Amygdala (tissue), 56 donors: ENCODE data around the gene RXFP4.

Experiments
- DNase-seq, 56 donors: peaks; one replicate each; lab custom pipeline; 2025; lab: John Stamatoyannopoulos, UW

The RXFP4 gene

DNA sequence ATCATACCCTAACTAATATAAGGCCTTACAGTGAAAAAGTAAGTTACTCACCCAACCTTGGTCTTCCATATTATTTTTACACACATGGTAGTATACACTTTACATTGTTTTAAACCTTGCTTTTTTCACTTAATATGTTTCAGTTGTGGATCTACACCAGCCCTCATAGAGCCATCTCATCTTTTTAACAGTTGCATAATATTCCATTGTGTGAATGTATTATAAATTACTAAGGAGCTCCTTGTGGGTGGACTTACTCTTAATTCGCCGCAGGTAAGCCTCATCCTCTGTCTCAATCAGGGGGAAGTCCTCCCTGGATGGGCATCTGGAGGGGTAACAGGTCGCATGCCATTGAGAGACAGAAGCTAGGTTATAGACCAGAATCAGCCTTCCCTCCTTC is 13.2 kb downstream of the RXFP4 start:
- DNase-seq, result no peak

GRCh38 chr1:155957411-155957915 is 16.0 kb downstream of the RXFP4 start:
- DNase-seq, result no peak

DNA sequence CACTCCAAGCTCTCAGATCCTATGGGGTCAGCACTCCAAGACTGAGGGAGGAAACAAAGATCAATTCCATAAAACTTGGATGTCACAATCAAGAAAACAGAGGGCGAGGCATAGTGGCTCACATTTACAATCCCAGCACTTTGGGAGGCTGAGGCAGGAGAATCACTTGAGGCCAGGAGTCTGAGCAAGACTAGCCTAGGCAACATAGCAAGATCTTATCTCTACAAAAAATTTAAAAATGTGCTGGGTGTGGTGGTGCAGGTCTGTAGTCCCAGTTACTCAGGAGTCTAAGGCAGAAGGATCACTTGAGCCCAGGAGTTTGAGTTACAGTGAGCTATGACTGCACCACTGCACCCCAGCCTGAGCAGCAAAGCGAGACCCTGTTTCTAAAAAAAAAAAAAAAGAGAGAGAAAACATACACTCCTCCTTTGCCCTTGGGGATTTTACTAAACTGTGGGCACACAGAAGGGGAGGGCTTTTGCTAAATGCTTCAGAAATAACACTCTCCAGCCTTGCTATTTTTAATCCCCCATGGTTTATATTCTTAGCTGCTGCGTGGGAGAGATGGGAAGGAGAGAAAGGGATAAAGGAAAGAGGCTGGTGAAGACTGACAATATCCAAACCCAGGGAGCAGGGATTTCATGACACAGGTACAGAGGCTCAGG is 18.8 kb downstream of the RXFP4 start:
- peak in 1 of 56 donors; percentile 30 for DNase-seq

- peak in 14 of 56 donors; percentile 15 to 49 (median 25) for DNase-seq
Measured at GRCh38 chr1:155961937-155962336, 20.5 kb downstream of the RXFP4 start.

DNA sequence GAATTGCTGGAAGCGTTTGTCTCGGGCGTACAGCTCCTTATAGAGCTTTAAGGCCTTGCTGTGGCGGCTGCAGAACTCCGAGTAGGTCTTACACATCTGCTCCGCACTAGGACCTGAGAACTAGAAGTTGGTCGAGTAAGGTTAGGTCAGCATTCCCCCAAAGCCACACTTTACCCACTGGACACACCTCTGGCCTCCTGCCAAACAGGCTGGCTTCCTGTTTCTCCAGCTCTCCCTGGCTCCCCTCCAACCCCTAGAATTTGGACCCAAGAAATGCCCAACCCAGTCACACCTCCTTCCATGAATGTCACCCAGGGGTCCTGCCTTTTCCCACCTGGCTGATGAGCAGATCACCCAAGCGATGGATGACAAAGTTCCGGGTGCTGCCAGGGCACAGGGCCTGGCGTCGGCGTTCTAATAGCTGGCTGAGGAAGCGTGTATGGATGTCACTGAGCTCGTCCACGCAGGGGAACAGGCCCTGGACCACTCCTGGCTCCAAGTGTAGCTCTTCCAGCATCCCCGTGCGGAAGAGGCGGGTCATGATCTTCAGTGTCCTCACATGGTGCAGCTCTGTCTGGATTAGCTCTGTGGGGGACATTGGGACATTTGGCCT is 21.3 kb downstream of the RXFP4 start:
- DNase-seq, result peak in 2 of 56 donors; percentile 9 to 31

GRCh38 chr1:155964193-155964592 is 22.8 kb downstream of the RXFP4 start:
- DNase-seq, result no peak

- DNase-seq, result peak in 2 of 56 donors; percentile 4 to 24
Measured at GRCh38 chr1:155966135-155966534, 24.7 kb downstream of the RXFP4 start.

DNA sequence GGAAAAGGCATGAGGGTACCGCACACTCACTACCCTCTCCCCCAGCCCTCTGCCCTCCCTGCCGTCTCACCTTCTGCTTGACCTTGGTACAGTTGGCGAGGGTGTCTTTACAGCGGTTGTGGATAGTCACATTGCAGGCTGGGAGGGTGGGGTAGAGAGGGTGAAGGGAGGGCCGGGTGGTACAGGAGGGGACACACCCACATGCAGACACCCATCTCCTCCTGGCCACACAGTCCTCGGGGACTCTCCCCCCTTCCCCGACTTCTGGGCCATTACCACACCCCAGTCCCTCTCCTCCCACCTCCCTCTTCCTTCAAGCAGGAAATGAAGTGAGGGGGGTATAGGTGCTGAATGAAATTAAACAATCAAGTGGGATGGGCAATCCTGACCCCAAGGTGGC is 25.3 kb downstream of the RXFP4 start:
- no peak for DNase-seq

DNA sequence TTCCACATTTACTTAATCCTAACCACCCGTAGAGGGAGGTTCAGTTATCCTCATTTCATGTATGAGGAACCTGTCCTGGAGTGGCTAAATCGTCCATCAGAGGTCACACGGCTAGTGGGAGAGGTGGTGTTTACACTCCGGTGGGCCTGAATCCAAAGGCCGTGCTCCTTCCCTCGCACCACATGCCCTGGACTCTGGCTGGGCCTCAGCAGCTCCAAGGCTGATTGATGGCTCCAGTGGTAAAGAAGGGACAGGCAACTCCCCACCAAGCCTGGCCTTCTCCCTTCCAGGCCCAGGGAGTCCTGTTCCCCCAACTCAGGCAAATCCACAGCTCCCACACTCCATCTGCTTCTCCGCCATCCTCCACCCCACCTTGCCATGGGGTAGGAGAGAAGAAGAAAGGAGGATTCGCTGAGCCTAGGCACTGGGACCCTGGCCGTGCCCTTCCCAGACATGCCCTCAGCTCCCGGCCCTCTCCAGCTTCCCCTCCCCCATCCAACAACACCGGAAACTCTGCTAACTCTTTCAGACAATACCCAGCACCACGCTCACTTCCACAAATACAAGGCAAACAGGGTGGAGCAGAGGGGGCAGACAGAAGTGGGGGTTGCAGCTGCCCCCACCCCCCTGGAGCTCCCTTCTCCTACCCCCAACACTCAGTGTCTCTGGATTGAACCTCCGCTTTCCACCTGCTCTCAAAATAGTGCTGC is 26.1 kb downstream of the RXFP4 start:
- peak in 20 of 56 donors; percentile 15 to 71 (median 38) for DNase-seq

DNA sequence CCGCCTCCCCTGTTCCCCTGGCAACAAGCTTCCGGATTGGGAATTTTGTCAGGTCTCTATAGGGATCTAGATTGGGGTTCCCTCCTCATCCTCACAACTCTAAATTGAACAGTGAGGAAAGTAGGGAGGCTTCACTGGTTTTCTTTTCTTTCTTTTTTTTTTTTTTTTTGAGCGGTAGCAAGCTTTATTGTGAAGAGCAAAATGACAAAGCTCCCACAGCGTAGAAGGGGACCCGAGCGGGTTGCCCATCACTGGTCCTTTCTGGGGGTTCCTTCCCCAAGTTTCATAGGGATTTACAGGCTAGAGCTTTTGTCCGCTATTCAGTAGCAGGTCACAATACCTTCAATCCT is 26.6 kb downstream of the RXFP4 start:
- no peak for DNase-seq

- DNase-seq, result peak in 55 of 56 donors; percentile 35 to 95 (median 81)
Measured at GRCh38 chr1:155968670-155969069, 27.2 kb downstream of the RXFP4 start.

- DNase-seq, result peak in 35 of 56 donors; percentile 28 to 72 (median 52)
Measured at GRCh38 chr1:155969377-155969791, 27.9 kb downstream of the RXFP4 start.

- peak in 53 of 56 donors; percentile 20 to 84 (median 67) for DNase-seq
Measured at GRCh38 chr1:155970531-155971167, 29.2 kb downstream of the RXFP4 start.

- DNase-seq, result peak in 43 of 56 donors; percentile 12 to 85 (median 58)
Measured at GRCh38 chr1:155971910-155972809, 30.7 kb downstream of the RXFP4 start.

DNA sequence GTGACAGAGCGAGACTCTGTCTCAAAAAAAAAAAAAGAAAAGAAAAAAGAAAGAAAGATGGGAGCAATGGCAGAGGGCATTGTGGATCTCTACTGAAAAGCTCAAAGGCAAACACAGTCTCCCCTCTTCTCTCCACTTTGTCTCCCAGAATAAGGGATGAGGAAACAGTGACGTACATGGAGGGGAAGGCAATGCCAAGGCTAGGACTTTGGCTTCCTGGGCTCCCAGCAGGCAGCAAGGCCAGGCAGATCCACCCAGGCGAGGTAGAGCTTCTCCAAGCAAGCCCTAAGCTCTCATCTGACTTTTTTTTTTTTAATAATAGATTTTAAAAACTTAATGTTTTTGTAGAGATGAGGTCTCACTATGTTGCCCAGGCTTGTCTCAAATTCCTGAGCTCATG is 32.3 kb downstream of the RXFP4 start:
- DNase-seq, result peak in 2 of 56 donors; percentile 6 to 12

DNA sequence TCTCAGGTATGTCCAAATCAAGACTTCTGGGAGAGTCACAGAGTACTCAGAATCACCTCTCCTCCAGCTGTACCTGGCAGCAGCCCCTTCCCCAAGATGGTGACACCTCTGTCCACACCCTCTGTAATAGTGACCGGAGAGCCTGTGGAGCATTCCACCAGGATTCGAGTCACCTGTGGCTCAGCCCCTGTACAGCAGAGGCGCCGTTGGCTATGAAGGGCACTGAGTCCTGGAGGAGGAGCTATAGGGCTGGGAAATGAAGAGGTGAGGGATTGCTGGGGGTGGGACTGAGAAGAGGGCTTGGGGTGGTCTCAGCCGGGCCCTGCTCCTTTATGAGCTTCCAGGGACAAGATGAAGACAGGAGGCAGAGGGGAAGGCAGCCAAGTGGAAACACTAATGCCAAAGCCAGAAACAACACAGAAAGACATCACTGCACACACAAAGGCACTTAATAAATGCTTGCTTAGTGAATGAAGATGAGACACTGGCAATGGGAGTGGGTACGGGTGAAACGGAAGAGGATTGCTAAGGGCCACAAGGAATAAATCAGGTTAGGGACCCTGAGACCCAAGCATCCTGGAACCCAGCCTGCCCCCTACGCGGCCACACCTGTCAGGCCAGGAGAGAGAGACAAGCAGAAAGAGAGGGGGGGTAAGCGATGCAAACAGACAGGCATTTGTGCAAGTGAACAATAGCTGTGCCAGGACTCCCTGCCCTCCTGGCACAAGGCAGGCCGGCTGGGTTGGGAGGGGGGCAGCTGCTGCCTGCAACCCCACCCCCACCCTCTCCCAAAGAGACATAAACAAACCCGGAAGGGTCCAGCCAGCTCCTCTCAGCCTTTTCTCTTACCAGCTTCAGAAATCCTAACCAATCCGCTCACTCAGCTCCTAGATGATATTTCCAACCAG is 33.0 kb downstream of the RXFP4 start:
- DNase-seq, result peak in 54 of 56 donors; percentile 40 to 93 (median 78)

DNA sequence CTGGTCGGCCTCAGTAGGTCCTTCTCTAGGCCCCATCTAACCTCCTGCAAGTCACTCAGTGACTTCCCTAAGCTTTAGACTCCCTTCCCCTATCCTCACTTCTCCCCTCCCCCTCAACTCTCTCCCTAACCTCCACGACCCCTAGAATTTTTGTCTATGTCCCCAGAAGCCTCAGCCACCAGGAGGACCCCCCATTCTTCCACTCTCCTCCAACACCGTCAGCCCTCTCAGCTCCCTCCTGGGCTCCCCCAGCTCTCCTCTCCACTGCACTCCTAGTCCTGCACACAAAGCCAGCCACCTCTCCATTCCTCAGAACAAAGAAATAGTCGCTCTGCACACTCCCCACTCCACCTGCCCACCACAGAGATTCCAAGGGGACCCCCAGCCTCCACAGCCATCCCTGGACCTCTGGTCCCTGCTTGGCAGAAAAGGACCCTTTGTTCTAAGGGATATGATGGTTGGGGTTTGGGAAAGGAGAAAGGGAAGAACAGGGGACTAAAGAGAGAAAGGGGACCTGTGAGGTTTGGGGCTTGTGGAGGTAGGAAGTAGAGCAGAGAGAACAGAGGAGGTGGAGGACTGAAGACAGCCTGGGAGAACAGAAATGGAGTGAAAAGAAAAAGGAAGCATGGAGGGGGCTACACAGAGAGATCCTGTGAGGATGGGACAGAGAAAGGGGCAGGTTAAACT is 34.1 kb downstream of the RXFP4 start:
- DNase-seq, result peak in 7 of 56 donors; percentile 8 to 61 (median 46)
